Fibroblast of the aortic adventitia (primary cell): Measurements from ENCODE around the gene TTYH3. TPM values are rescaled to one million over a fixed set of nuclear protein-coding genes. Genes with fewer than 3 reads are reported as not detected.

ENCODE experiments used
- DNase-seq: peaks from one replicate; pipeline ENCODE4 v3.0.0-alpha.2; 2010; ENCODE audit warnings: low read depth
- H3K4me3 ChIP-seq: 2 replicates; pipeline ENCODE4 v1.5.1; 2011; ENCODE audit warnings: low read depth, mild to moderate bottlenecking, control low read depth, low read length, moderate library complexity
- CTCF ChIP-seq: IDR thresholded peaks from 2 replicates; pipeline ENCODE4 v1.5.1; 2011; ENCODE audit warnings: mild to moderate bottlenecking, low read length, control low read depth, inconsistent platforms; ENCODE audit not compliant: insufficient read depth
- total RNA-seq: library from RNA; depleted of rRNA; stranded (reverse); fragments of >200 nt; gene quantifications from 2 replicates; pipeline ENCODE4 v1.2.3, GENCODE V29; 2012; ENCODE audit warnings: low replicate concordance

The TTYH3 gene
- total RNA-seq, 1 donor = 27.9 TPM

GRCh38 chr7:2713978-2714377, 82.2 kb downstream of the TTYH3 start:
- no peak for DNase-seq
- no peak overlapping the region for H3K4me3 ChIP-seq
- no peak for TF ChIP-seq CTCF

Other genes starting within 250 kb of the TTYH3 start
- gene CHST12, start 228.4 kb upstream of the TTYH3 start, total RNA-seq = 2.2 and 4.2 TPM in 2 replicates
- not detected in 2 replicates for gene GRIFIN, start 155.6 kb upstream of the TTYH3 start, total RNA-seq
- gene LFNG, start 112.2 kb upstream of the TTYH3 start, total RNA-seq = 0.72 and 2.3 TPM in 2 replicates
- gene BRAT1, start 76.5 kb upstream of the TTYH3 start, total RNA-seq = 22.3 and 44.9 TPM in 2 replicates
- 14.0 and 210 TPM in 2 replicates for gene IQCE, start 73.0 kb upstream of the TTYH3 start, total RNA-seq
- gene AMZ1, start 56.2 kb downstream of the TTYH3 start, total RNA-seq = 0.25 and 0.36 TPM in 2 replicates
- gene GNA12, start 212.3 kb downstream of the TTYH3 start, total RNA-seq = 16.2 and 19.5 TPM in 2 replicates